ENCODE measurements around the gene SP8. TPM values are rescaled to one million over a fixed set of nuclear protein-coding genes. Genes with fewer than 3 reads are reported as not detected.

The SP8 gene
- total and polyA plus RNA-seq, 2 experiments from 2014 or later: not detected

DNA sequence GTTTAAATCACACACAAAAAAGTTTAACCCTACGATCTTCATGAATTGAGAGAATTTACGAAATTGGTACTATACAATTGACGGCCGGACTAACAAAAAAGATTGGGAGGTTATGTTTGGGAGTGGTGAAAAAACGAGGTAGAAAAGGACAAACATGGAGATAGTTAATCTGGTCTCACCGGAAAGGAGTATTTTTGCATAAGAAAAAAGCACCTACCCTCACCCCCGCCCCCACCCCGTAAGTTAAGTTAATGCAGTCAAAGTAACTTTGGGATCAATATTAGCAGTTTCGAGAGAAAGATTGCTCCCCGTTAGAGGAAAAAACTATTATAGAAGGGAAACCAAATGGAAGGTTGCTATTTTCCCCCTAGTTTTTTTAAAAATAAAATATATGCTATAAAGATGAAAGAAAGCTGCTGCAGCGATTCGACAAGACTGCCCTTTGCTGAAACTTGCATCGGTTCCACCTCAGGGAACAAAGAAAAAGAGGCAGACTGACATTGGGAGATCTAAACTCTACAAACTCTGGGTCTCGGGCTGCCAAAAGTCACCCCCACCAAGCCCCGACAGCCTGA is 3.5 kb downstream of the SP8 start:
- Histone ChIP-seq H3K36me3 (ENCODE audit: low read depth) (no peaks in the 10 kb centered on the region), H3K79me2 (ENCODE audit: insufficient read depth) (no peaks in the 10 kb centered on the region), H4K20me1 (ENCODE audit: insufficient read depth) (no peaks in the 10 kb centered on the region), H3K27ac (no peak overlapping the region), H2AFZ (peak overlapping the region; percentile 27; the same call in 1 of the 2 replicates), H3F3A (ENCODE audit: insufficient read depth) (no peaks in the 10 kb centered on the region), H3K9me3 (ENCODE audit: low read depth) (no peaks in the 10 kb centered on the region), H3K9me2 (ENCODE audit: insufficient read depth) (no peaks in the 10 kb centered on the region), H3K4me1 (ENCODE audit: insufficient read depth) (no peaks in the 10 kb centered on the region), H3K4me2 (ENCODE audit: unreplicated experiment) (no peak overlapping the region), H3K27me3 (replicated peaks; ENCODE audit: insufficient read depth) (peaks cover 96% of the 10 kb centered on the region), H3K4me3 (0 out of 2 replicates have a peak overlapping the region, but pooled peaks have one; percentile 12), H3K9ac (no peak overlapping the region)
- 31 to 33% methylated on average over 15 of the region's 15 CpGs for WGBS, 2 experiments (ENCODE audit: low coverage in 1 of 2, low lambda C conversion rate in 2 of 2, missing lambda C conversion rate in 2 of 2)
- DNase-seq: no peak
- TF ChIP-seq EZH2phosphoT487 (IDR thresholded peaks at IDR 0.05; ENCODE audit: insufficient read depth, low read depth): no peak
- no peak for TF ChIP-seq EZH2 (IDR thresholded peaks at IDR 0.05; ENCODE audit: insufficient read depth, poor library complexity, severe bottlenecking)
- in situ Hi-C loops (cut with MboI): loop anchor here (25.0 kb wide), 1 partner anchor 1229 kb away; no protein-coding TSS in a partner anchor

DNA sequence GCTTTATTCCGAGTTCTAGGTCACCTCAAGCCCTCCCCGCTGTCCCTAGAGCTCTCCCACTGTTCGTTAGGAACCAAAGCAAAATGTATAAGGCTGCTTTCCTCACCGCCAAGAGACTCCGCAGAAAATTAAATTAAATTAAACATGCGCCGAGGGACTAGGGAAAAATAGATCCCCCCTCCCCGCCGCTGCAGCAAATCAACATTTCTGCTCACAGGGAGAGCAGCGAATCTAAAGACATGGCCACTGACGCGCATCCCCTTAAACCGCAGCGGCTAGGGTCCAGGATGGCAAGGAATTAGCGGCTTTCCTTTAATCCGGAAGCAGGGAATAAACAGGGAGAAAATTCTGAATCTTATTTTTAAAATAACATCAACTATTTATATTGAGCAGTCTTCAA is 7.6 kb downstream of the SP8 start:
- 31 to 33% methylated on average over 16 of the region's 16 CpGs for WGBS, 2 experiments (ENCODE audit: low coverage in 1 of 2, low lambda C conversion rate in 2 of 2, missing lambda C conversion rate in 2 of 2)
- Histone ChIP-seq H3K4me1 (ENCODE audit: insufficient read depth) (no peaks in the 10 kb centered on the region), H3K9me3 (ENCODE audit: low read depth) (no peaks in the 10 kb centered on the region), H4K20me1 (ENCODE audit: insufficient read depth) (no peaks in the 10 kb centered on the region), H3K9me2 (ENCODE audit: insufficient read depth) (no peaks in the 10 kb centered on the region), H3K4me2 (ENCODE audit: unreplicated experiment) (no peak overlapping the region), H2AFZ (no peak overlapping the region), H3K79me2 (ENCODE audit: insufficient read depth) (no peaks in the 10 kb centered on the region), H3K9ac (no peak overlapping the region), H3K27ac (no peak overlapping the region), H3F3A (ENCODE audit: insufficient read depth) (no peaks in the 10 kb centered on the region), H3K36me3 (ENCODE audit: low read depth) (no peaks in the 10 kb centered on the region), H3K27me3 (replicated peaks; ENCODE audit: insufficient read depth) (peaks cover 97% of the 10 kb centered on the region), H3K4me3 (no peak overlapping the region)
- no peak for TF ChIP-seq EZH2 (IDR thresholded peaks at IDR 0.05; ENCODE audit: insufficient read depth, poor library complexity, severe bottlenecking)
- 0 out of 2 replicates have a peak, but pooled peaks have one; percentile 34 for TF ChIP-seq EZH2phosphoT487 (IDR thresholded peaks at IDR 0.05; ENCODE audit: insufficient read depth, low read depth)
- no peak for DNase-seq
- in situ Hi-C loops (cut with MboI): loop anchor here (25.0 kb wide), 1 partner anchor 1233 kb away; no protein-coding TSS in a partner anchor

DNA sequence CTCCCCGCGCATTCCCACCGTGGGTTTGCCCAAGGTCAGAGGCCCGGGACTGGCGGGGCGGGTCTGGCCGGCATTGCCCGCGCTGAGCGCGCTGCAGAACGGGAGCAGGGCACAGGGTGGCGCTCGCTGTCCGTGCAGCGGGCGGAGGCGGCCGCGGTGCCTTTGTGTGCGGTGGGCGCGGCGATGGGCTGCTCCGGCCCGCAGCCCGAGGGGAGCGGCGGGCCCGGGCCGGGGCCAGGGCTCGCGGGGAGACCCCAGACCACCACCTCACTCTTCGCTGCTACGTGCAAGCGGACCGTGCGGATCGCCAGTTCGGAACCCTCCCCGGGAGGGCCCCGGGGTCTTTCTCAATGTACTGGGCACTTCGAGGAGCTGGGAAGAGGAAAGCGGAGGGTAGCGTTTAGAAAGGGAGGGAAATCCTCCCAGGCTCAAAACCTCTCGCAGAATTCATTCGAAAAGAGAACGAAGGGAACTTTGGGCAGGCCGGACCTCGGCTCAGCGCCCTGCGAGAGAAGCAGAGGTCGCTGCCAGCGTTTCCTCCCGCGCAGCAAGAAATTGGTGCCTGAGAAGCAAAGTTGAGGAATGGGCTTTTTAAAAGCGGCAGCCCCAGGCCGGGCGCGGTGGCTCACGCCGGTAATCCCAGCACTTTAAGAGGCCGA is 8.5 kb downstream of the SP8 start:
- peak overlapping the region; percentile 68 for H3K4me2 ChIP-seq (ENCODE audit: unreplicated experiment)
- in situ Hi-C loops (cut with MboI): loop anchor here (25.0 kb wide), 1 partner anchor 1234 kb away; no protein-coding TSS in a partner anchor
- H3F3A ChIP-seq (ENCODE audit: insufficient read depth): no peaks in the 10 kb centered on the region
- H3K9ac ChIP-seq: no peak overlapping the region
- no peaks in the 10 kb centered on the region for H4K20me1 ChIP-seq (ENCODE audit: insufficient read depth)
- H3K4me1 ChIP-seq (ENCODE audit: insufficient read depth): no peaks in the 10 kb centered on the region
- no peak for TF ChIP-seq EZH2phosphoT487 (IDR thresholded peaks at IDR 0.05; ENCODE audit: insufficient read depth, low read depth)
- TF ChIP-seq EZH2 (IDR thresholded peaks at IDR 0.05; ENCODE audit: insufficient read depth, poor library complexity, severe bottlenecking): no peak
- peaks cover 90% of the 10 kb centered on the region for H3K27me3 ChIP-seq (replicated peaks; ENCODE audit: insufficient read depth)
- no peak overlapping the region for H3K27ac ChIP-seq
- H3K4me3 ChIP-seq: peak overlapping the region; percentile 65
- no peaks in the 10 kb centered on the region for H3K36me3 ChIP-seq (ENCODE audit: low read depth)
- DNase-seq: peak; percentile 59
- no peaks in the 10 kb centered on the region for H3K9me2 ChIP-seq (ENCODE audit: insufficient read depth)
- 4 to 5% methylated on average over 50 to 62 of the region's 63 CpGs for WGBS, 2 experiments (ENCODE audit: low coverage in 1 of 2, low lambda C conversion rate in 2 of 2, missing lambda C conversion rate in 2 of 2)
- no peaks in the 10 kb centered on the region for H3K79me2 ChIP-seq (ENCODE audit: insufficient read depth)
- H3K9me3 ChIP-seq (ENCODE audit: low read depth): no peaks in the 10 kb centered on the region
- H2AFZ ChIP-seq: peak overlapping the region; percentile 66

DNA sequence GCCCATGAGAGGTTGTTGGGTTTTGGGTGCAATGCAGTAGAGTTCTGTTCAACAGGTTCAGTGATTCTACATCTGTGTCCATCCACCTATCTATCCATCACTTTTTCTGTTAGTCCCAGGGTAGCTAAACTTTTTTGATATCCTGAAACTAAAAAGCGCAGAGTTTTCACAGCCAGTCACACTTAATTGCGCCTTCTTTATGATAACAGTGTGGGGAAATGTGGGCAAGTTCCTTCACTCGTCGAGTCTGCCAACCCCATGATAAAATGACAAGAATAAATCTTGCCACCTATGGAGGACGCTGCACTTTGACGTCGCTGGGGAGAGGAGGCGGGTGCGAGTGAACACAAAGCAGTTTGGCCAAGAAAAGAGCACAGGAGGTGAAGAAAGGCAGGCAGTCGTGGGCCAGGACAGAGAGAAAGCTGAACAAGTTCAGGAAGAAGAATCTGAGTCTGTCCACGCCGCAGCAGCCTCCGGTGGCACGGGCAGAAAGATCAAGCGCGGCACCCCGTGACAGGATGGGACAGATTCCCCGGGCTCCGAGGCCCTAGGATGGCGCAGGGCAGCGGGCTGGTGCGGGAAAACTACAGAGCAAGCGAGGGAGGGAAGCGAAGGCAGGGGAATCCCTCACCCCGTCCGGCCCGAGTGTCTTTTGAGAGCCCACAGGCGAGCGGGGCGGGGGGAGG is 9.2 kb downstream of the SP8 start:
- DNase-seq: no peak
- H3K36me3 ChIP-seq (ENCODE audit: low read depth): no peaks in the 10 kb centered on the region
- H3K4me3 ChIP-seq: peak overlapping the region; percentile 65
- 12 to 14% methylated on average over 29 to 30 of the region's 30 CpGs for WGBS, 2 experiments (ENCODE audit: low coverage in 1 of 2, low lambda C conversion rate in 2 of 2, missing lambda C conversion rate in 2 of 2)
- H3K27ac ChIP-seq: no peak overlapping the region
- H3K9me3 ChIP-seq (ENCODE audit: low read depth): no peaks in the 10 kb centered on the region
- H3K9me2 ChIP-seq (ENCODE audit: insufficient read depth): no peaks in the 10 kb centered on the region
- 0 out of 2 replicates have a peak, but pooled peaks have one; percentile 37 for TF ChIP-seq EZH2phosphoT487 (IDR thresholded peaks at IDR 0.05; ENCODE audit: insufficient read depth, low read depth)
- TF ChIP-seq EZH2 (IDR thresholded peaks at IDR 0.05; ENCODE audit: insufficient read depth, poor library complexity, severe bottlenecking): no peak
- H2AFZ ChIP-seq: peak overlapping the region; percentile 66; the same call in 1 of the 2 replicates
- in situ Hi-C loops (cut with MboI): loop anchor here (25.0 kb wide), 1 partner anchor 1235 kb away; no protein-coding TSS in a partner anchor
- no peaks in the 10 kb centered on the region for H3F3A ChIP-seq (ENCODE audit: insufficient read depth)
- H3K4me2 ChIP-seq (ENCODE audit: unreplicated experiment): peak overlapping the region; percentile 68
- no peak overlapping the region for H3K9ac ChIP-seq
- H4K20me1 ChIP-seq (ENCODE audit: insufficient read depth): no peaks in the 10 kb centered on the region
- no peaks in the 10 kb centered on the region for H3K4me1 ChIP-seq (ENCODE audit: insufficient read depth)
- H3K27me3 ChIP-seq (replicated peaks; ENCODE audit: insufficient read depth): peaks cover 83% of the 10 kb centered on the region
- no peaks in the 10 kb centered on the region for H3K79me2 ChIP-seq (ENCODE audit: insufficient read depth)

All from GM23248 (cell line).